ENCODE results near the gene BRINP1. TPM values are rescaled to one million over a fixed set of nuclear protein-coding genes. Genes with fewer than 3 reads are reported as not detected.

The BRINP1 gene
- total RNA-seq, 2 donors from 2014 or later = 1.8 to 4.3 TPM

- no peak for TF ChIP-seq CTCF (IDR thresholded peaks at IDR 0.05)
- DNase-seq (ENCODE audit: low spot score) = no peak
- no peaks in the 10 kb centered on the region for H3K27me3 ChIP-seq (replicated peaks; ENCODE audit: insufficient read depth)
- H3K9me3 ChIP-seq = no peaks in the 10 kb centered on the region
- no peak overlapping the region for H3K27ac ChIP-seq
- no peak for ATAC-seq (ENCODE audit: insufficient number of reproducible peaks, low FRiP score, low read depth)
- H3K4me1 ChIP-seq (ENCODE audit: control insufficient read depth in 1 of 2, low read depth in 2 of 2) = no peaks in the 10 kb centered on the region
- H3K36me3 ChIP-seq = no peaks in the 10 kb centered on the region
- no peak overlapping the region for H3K4me3 ChIP-seq
Observed at GRCh38 chr9:119307471-119307870, 61.8 kb downstream of the BRINP1 start.

- Histone ChIP-seq H3K4me3 (no peak overlapping the region), H3K9me3 (no peaks in the 10 kb centered on the region), H3K4me1 (ENCODE audit: control insufficient read depth in 1 of 2, low read depth in 2 of 2) (no peaks in the 10 kb centered on the region), H3K27me3 (replicated peaks; ENCODE audit: insufficient read depth) (no peaks in the 10 kb centered on the region), H3K36me3 (no peaks in the 10 kb centered on the region), H3K27ac (no peak overlapping the region)
- DNase-seq (ENCODE audit: low spot score) (no peak), ATAC-seq (ENCODE audit: insufficient number of reproducible peaks, low FRiP score, low read depth) (no peak)
- TF ChIP-seq CTCF (IDR thresholded peaks at IDR 0.05) = no peak
Observed at GRCh38 chr9:119304555-119304954, 64.7 kb downstream of the BRINP1 start.

GRCh38 chr9:119302988-119303698, 66.1 kb downstream of the BRINP1 start:
- TF ChIP-seq CTCF (IDR thresholded peaks at IDR 0.05) = no peak
- Histone ChIP-seq H3K9me3 (no peaks in the 10 kb centered on the region), H3K36me3 (no peaks in the 10 kb centered on the region), H3K4me3 (no peak overlapping the region), H3K4me1 (ENCODE audit: control insufficient read depth in 1 of 2, low read depth in 2 of 2) (no peaks in the 10 kb centered on the region), H3K27me3 (replicated peaks; ENCODE audit: insufficient read depth) (no peaks in the 10 kb centered on the region), H3K27ac (no peak overlapping the region)
- no peak for DNase-seq (ENCODE audit: low spot score)
- ATAC-seq (ENCODE audit: insufficient number of reproducible peaks, low FRiP score, low read depth) = no peak

- Histone ChIP-seq H3K4me1 (ENCODE audit: control insufficient read depth in 1 of 2, low read depth in 2 of 2) (no peaks in the 10 kb centered on the region), H3K27me3 (replicated peaks; ENCODE audit: insufficient read depth) (no peaks in the 10 kb centered on the region), H3K4me3 (no peak overlapping the region), H3K27ac (no peak overlapping the region), H3K9me3 (no peaks in the 10 kb centered on the region), H3K36me3 (no peaks in the 10 kb centered on the region)
- DNase-seq (ENCODE audit: low spot score) = no peak
- TF ChIP-seq CTCF (IDR thresholded peaks at IDR 0.05) = no peak
- ATAC-seq (ENCODE audit: insufficient number of reproducible peaks, low FRiP score, low read depth) = no peak
Observed at GRCh38 chr9:119298076-119298853, 71.0 kb downstream of the BRINP1 start.

- TF ChIP-seq CTCF (IDR thresholded peaks at IDR 0.05) = no peak
Observed at GRCh38 chr9:119291554-119291953, 77.7 kb downstream of the BRINP1 start.

More at GRCh38 chr9:119291554-119291953, 77.7 kb downstream of the BRINP1 start:
- no peaks in the 10 kb centered on the region for H3K27me3 ChIP-seq (replicated peaks; ENCODE audit: insufficient read depth)
- H3K9me3 ChIP-seq = no peaks in the 10 kb centered on the region
- no peak overlapping the region for H3K27ac ChIP-seq
- H3K4me3 ChIP-seq = no peak overlapping the region
- ATAC-seq (ENCODE audit: insufficient number of reproducible peaks, low FRiP score, low read depth) (no peak), DNase-seq (ENCODE audit: low spot score) (no peak)
- H3K4me1 ChIP-seq (ENCODE audit: control insufficient read depth in 1 of 2, low read depth in 2 of 2) = no peaks in the 10 kb centered on the region
- no peaks in the 10 kb centered on the region for H3K36me3 ChIP-seq

Data from thoracic aorta (tissue), 2 donors.